SK-N-MC (cell line): ENCODE results near the gene TSHZ2.
"Not testable (repeated sequence)": the region's sequence is repeated elsewhere in the genome, so short reads cannot be mapped to it uniquely, and the experiment has no call there.

ENCODE experiments used
- EZH2 ChIP-seq: fragments of 200-600 bp; sonication (generic); IDR thresholded peaks from one replicate; pipeline ENCODE4 v1.6.1; 2017; ENCODE audit warnings: antibody characterized with exemption
- FOXP2 ChIP-seq: optimal IDR thresholded peaks from 2 replicates; pipeline ENCODE3; 2011; ENCODE audit warnings: mild to moderate bottlenecking, moderate library complexity; ENCODE audit not compliant: insufficient read depth; ENCODE audit errors: extremely low read length, control extremely low read depth

DNA sequence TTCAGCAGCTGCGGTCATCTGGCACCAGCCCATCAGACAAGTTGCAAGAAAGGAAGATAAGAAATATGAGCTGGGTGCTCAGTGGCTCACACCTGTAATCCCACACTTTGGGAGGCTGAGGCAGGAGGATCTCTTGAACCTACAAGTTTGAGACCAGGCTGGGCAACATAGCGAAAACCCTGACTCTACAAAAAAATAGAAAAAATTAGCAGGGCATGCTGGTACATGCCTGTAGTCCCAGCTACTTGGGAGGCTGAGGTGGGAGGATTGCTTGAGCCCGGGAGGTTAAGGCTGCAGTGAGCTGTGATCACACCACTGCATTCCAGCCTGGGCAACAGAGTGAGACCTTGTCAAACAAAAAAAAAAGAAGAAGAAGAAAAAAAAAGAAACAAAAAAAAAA lies 564.2 kb downstream of the TSHZ2 start:
- TF ChIP-seq FOXP2, EZH2: not testable (repeated sequence)
